ENCODE data around the gene GALNTL6. TPM values are rescaled to one million over a fixed set of nuclear protein-coding genes. Genes with fewer than 3 reads are reported as not detected.
"Not testable (repeated sequence)": the region's sequence is repeated elsewhere in the genome, so short reads cannot be mapped to it uniquely, and the experiment has no call there.

Gene GALNTL6
- total RNA-seq, 2 experiments from 2014 or later = not detected

- no peaks in the 10 kb centered on the region for H3K36me3 Mint-ChIP-seq (ENCODE audit: low read depth)
- no peak overlapping the region for H3K27ac Mint-ChIP-seq
- no peaks in the 10 kb centered on the region for H3K4me1 Mint-ChIP-seq (ENCODE audit: low read depth)
- CTCF ChIA-PET = no interaction called here
- H3K27me3 Mint-ChIP-seq (ENCODE audit: low read depth) = no peaks in the 10 kb centered on the region
- DNase-seq (no peak), ATAC-seq (no peak)
- POLR2A ChIA-PET = no interaction called here
- no peak overlapping the region for H3K4me3 Mint-ChIP-seq
- no peaks in the 10 kb centered on the region for H3K9me3 Mint-ChIP-seq (ENCODE audit: insufficient read depth)
Observed at GRCh38 chr4:172867835-172868234, 1054.6 kb downstream of the GALNTL6 start.

GRCh38 chr4:172868271-172868670 is 1055.1 kb downstream of the GALNTL6 start:
- no peaks in the 10 kb centered on the region for H3K27me3 Mint-ChIP-seq (ENCODE audit: low read depth)
- no peak overlapping the region for H3K27ac Mint-ChIP-seq
- DNase-seq (no peak), ATAC-seq (no peak)
- H3K36me3 Mint-ChIP-seq (ENCODE audit: low read depth) = no peaks in the 10 kb centered on the region
- H3K4me1 Mint-ChIP-seq (ENCODE audit: low read depth) = no peaks in the 10 kb centered on the region
- POLR2A ChIA-PET = no interaction called here
- H3K4me3 Mint-ChIP-seq = no peak overlapping the region
- no peaks in the 10 kb centered on the region for H3K9me3 Mint-ChIP-seq (ENCODE audit: insufficient read depth)
- CTCF ChIA-PET = no interaction called here

GRCh38 chr4:172869621-172870268 is 1056.5 kb downstream of the GALNTL6 start:
- Mint-ChIP-seq H3K27ac (no peak overlapping the region), H3K4me3 (no peak overlapping the region), H3K4me1 (ENCODE audit: low read depth) (no peaks in the 10 kb centered on the region), H3K36me3 (ENCODE audit: low read depth) (no peaks in the 10 kb centered on the region), H3K9me3 (ENCODE audit: insufficient read depth) (no peaks in the 10 kb centered on the region), H3K27me3 (ENCODE audit: low read depth) (no peaks in the 10 kb centered on the region)
- ChIA-PET POLR2A (no interaction called here), CTCF (no interaction called here)
- ATAC-seq = no peak
- DNase-seq = no peak

GRCh38 chr4:172871381-172871780 is 1058.2 kb downstream of the GALNTL6 start:
- Mint-ChIP-seq H3K9me3 (ENCODE audit: insufficient read depth) (no peaks in the 10 kb centered on the region), H3K4me3 (no peak overlapping the region), H3K27me3 (ENCODE audit: low read depth) (no peaks in the 10 kb centered on the region), H3K36me3 (ENCODE audit: low read depth) (no peaks in the 10 kb centered on the region), H3K4me1 (ENCODE audit: low read depth) (no peaks in the 10 kb centered on the region), H3K27ac (no peak overlapping the region)
- DNase-seq (no peak), ATAC-seq (no peak)
- ChIA-PET POLR2A (no interaction called here), CTCF (no interaction called here)

GRCh38 chr4:172874944-172875343 is 1061.7 kb downstream of the GALNTL6 start:
- no peaks in the 10 kb centered on the region for H3K4me1 Mint-ChIP-seq (ENCODE audit: low read depth)
- no peaks in the 10 kb centered on the region for H3K27me3 Mint-ChIP-seq (ENCODE audit: low read depth)
- H3K27ac Mint-ChIP-seq = no peak overlapping the region
- H3K9me3 Mint-ChIP-seq (ENCODE audit: insufficient read depth) = no peaks in the 10 kb centered on the region
- H3K36me3 Mint-ChIP-seq (ENCODE audit: low read depth) = no peaks in the 10 kb centered on the region
- H3K4me3 Mint-ChIP-seq = no peak overlapping the region
- ATAC-seq (no peak), DNase-seq (no peak)
- ChIA-PET POLR2A (no interaction called here), CTCF (no interaction called here)

GRCh38 chr4:172876394-172876793 is 1063.2 kb downstream of the GALNTL6 start:
- Mint-ChIP-seq H3K9me3 (ENCODE audit: insufficient read depth) (no peaks in the 10 kb centered on the region), H3K27me3 (ENCODE audit: low read depth) (no peaks in the 10 kb centered on the region), H3K4me3 (no peak overlapping the region), H3K4me1 (ENCODE audit: low read depth) (no peaks in the 10 kb centered on the region), H3K36me3 (ENCODE audit: low read depth) (no peaks in the 10 kb centered on the region), H3K27ac (no peak overlapping the region)
- CTCF ChIA-PET = no interaction called here
- POLR2A ChIA-PET = no interaction called here
- ATAC-seq = no peak
- DNase-seq = no peak

- no peak for DNase-seq
- H3K4me3 Mint-ChIP-seq = no peak overlapping the region
- H3K27ac Mint-ChIP-seq = no peak overlapping the region
- H3K36me3 Mint-ChIP-seq (ENCODE audit: low read depth) = no peaks in the 10 kb centered on the region
- ChIA-PET CTCF (no interaction called here), POLR2A (no interaction called here)
- H3K9me3 Mint-ChIP-seq (ENCODE audit: insufficient read depth) = no peaks in the 10 kb centered on the region
- H3K4me1 Mint-ChIP-seq (ENCODE audit: low read depth) = no peaks in the 10 kb centered on the region
- no peak for ATAC-seq
- H3K27me3 Mint-ChIP-seq (ENCODE audit: low read depth) = no peaks in the 10 kb centered on the region
Observed at GRCh38 chr4:172881645-172882044, 1068.4 kb downstream of the GALNTL6 start.

- H3K36me3 Mint-ChIP-seq (ENCODE audit: low read depth); POLR2A ChIA-PET; ATAC-seq; H3K27me3 Mint-ChIP-seq (ENCODE audit: low read depth); H3K4me3 Mint-ChIP-seq; H3K27ac Mint-ChIP-seq; H3K4me1 Mint-ChIP-seq (ENCODE audit: low read depth); H3K9me3 Mint-ChIP-seq (ENCODE audit: insufficient read depth); CTCF ChIA-PET; DNase-seq: not testable (repeated sequence)
Observed at GRCh38 chr4:172887358-172887757, 1074.2 kb downstream of the GALNTL6 start.

GRCh38 chr4:172887959-172888358 is 1074.8 kb downstream of the GALNTL6 start:
- ATAC-seq (no peak), DNase-seq (no peak)
- Mint-ChIP-seq H3K27ac (no peak overlapping the region), H3K27me3 (ENCODE audit: low read depth) (no peaks in the 10 kb centered on the region), H3K36me3 (ENCODE audit: low read depth) (no peaks in the 10 kb centered on the region), H3K9me3 (ENCODE audit: insufficient read depth) (no peaks in the 10 kb centered on the region), H3K4me3 (no peak overlapping the region), H3K4me1 (ENCODE audit: low read depth) (no peaks in the 10 kb centered on the region)
- ChIA-PET POLR2A (no interaction called here), CTCF (no interaction called here)

GRCh38 chr4:172892300-172892699 is 1079.1 kb downstream of the GALNTL6 start:
- Mint-ChIP-seq H3K9me3 (ENCODE audit: insufficient read depth) (no peaks in the 10 kb centered on the region), H3K27ac (no peak overlapping the region), H3K4me3 (no peak overlapping the region), H3K36me3 (ENCODE audit: low read depth) (no peaks in the 10 kb centered on the region), H3K27me3 (ENCODE audit: low read depth) (no peaks in the 10 kb centered on the region), H3K4me1 (ENCODE audit: low read depth) (no peaks in the 10 kb centered on the region)
- ChIA-PET POLR2A (no interaction called here), CTCF (no interaction called here)
- ATAC-seq (no peak), DNase-seq (no peak)

GRCh38 chr4:172895699-172896098 is 1082.5 kb downstream of the GALNTL6 start:
- DNase-seq = no peak
- H3K27me3 Mint-ChIP-seq (ENCODE audit: low read depth) = no peaks in the 10 kb centered on the region
- ATAC-seq = no peak

GRCh38 chr4:172897046-172897445 is 1083.8 kb downstream of the GALNTL6 start:
- ChIA-PET CTCF (no interaction called here), POLR2A (no interaction called here)
- Mint-ChIP-seq H3K4me1 (ENCODE audit: low read depth) (no peaks in the 10 kb centered on the region), H3K36me3 (ENCODE audit: low read depth) (no peaks in the 10 kb centered on the region), H3K27me3 (ENCODE audit: low read depth) (no peaks in the 10 kb centered on the region), H3K9me3 (ENCODE audit: insufficient read depth) (no peaks in the 10 kb centered on the region), H3K27ac (no peak overlapping the region), H3K4me3 (no peak overlapping the region)
- no peak for ATAC-seq
- no peak for DNase-seq

More at GRCh38 chr4:172895699-172896098, 1082.5 kb downstream of the GALNTL6 start:
- H3K36me3 Mint-ChIP-seq (ENCODE audit: low read depth) = no peaks in the 10 kb centered on the region
- CTCF ChIA-PET = no interaction called here
- H3K4me3 Mint-ChIP-seq = no peak overlapping the region
- no peaks in the 10 kb centered on the region for H3K4me1 Mint-ChIP-seq (ENCODE audit: low read depth)
- POLR2A ChIA-PET = no interaction called here
- H3K9me3 Mint-ChIP-seq (ENCODE audit: insufficient read depth) = no peaks in the 10 kb centered on the region
- H3K27ac Mint-ChIP-seq = no peak overlapping the region

GRCh38 chr4:172898715-172899114 is 1085.5 kb downstream of the GALNTL6 start:
- DNase-seq = no peak
- H3K27ac Mint-ChIP-seq = no peak overlapping the region
- ChIA-PET POLR2A (no interaction called here), CTCF (no interaction called here)
- ATAC-seq = no peak
- no peaks in the 10 kb centered on the region for H3K36me3 Mint-ChIP-seq (ENCODE audit: low read depth)
- no peaks in the 10 kb centered on the region for H3K9me3 Mint-ChIP-seq (ENCODE audit: insufficient read depth)
- H3K4me1 Mint-ChIP-seq (ENCODE audit: low read depth) = no peaks in the 10 kb centered on the region
- no peaks in the 10 kb centered on the region for H3K27me3 Mint-ChIP-seq (ENCODE audit: low read depth)
- H3K4me3 Mint-ChIP-seq = no peak overlapping the region

All from activated CD8-positive, alpha-beta T cell treated with anti-CD3 and anti-CD28 coated beads, Interleukin-2, amount 10 ng/mL, durations not matched to agents 7 days and 5 days (primary cell).